ENCODE data around the gene RNF213.

The RNF213 gene

GRCh38 chr17:80372456-80372855, 111.8 kb downstream of the RNF213 start:
- H3K4me1 Mint-ChIP-seq (ENCODE audit: low read depth), result no peaks in the 10 kb centered on the region
- no peaks in the 10 kb centered on the region for H3K27me3 Mint-ChIP-seq
- no peak overlapping the region for H3K4me3 Mint-ChIP-seq
- peaks cover 8% of the 10 kb centered on the region for H3K36me3 Mint-ChIP-seq
- H3K27ac Mint-ChIP-seq, result no peak overlapping the region
- H3K9me3 Mint-ChIP-seq (ENCODE audit: low read depth), result no peaks in the 10 kb centered on the region

GRCh38 chr17:80372922-80373570, 112.4 kb downstream of the RNF213 start:
- H3K9me3 Mint-ChIP-seq (ENCODE audit: low read depth), result no peaks in the 10 kb centered on the region
- H3K4me3 Mint-ChIP-seq, result no peak overlapping the region
- peak overlapping the region; percentile 28 for H3K27ac Mint-ChIP-seq
- H3K4me1 Mint-ChIP-seq (ENCODE audit: low read depth), result no peaks in the 10 kb centered on the region
- H3K27me3 Mint-ChIP-seq, result no peaks in the 10 kb centered on the region
- peaks cover 9% of the 10 kb centered on the region for H3K36me3 Mint-ChIP-seq

GRCh38 chr17:80374039-80374731, 113.5 kb downstream of the RNF213 start:
- Mint-ChIP-seq H3K27ac (no peak overlapping the region), H3K36me3 (peaks cover 8% of the 10 kb centered on the region), H3K27me3 (no peaks in the 10 kb centered on the region), H3K4me3 (no peak overlapping the region), H3K4me1 (ENCODE audit: low read depth) (no peaks in the 10 kb centered on the region), H3K9me3 (ENCODE audit: low read depth) (no peaks in the 10 kb centered on the region)

- Mint-ChIP-seq H3K27me3 (no peaks in the 10 kb centered on the region), H3K27ac (no peak overlapping the region), H3K36me3 (peaks cover 8% of the 10 kb centered on the region), H3K9me3 (ENCODE audit: low read depth) (no peaks in the 10 kb centered on the region), H3K4me3 (no peak overlapping the region), H3K4me1 (ENCODE audit: low read depth) (no peaks in the 10 kb centered on the region)
Measured at GRCh38 chr17:80374732-80375585, 114.3 kb downstream of the RNF213 start.

GRCh38 chr17:80376531-80376930, 115.9 kb downstream of the RNF213 start:
- Mint-ChIP-seq H3K27me3 (no peaks in the 10 kb centered on the region), H3K27ac (peak overlapping the region; percentile 54), H3K4me3 (no peak overlapping the region), H3K9me3 (ENCODE audit: low read depth) (no peaks in the 10 kb centered on the region), H3K36me3 (peaks cover 8% of the 10 kb centered on the region), H3K4me1 (ENCODE audit: low read depth) (no peaks in the 10 kb centered on the region)

- Mint-ChIP-seq H3K4me1 (ENCODE audit: low read depth) (no peaks in the 10 kb centered on the region), H3K9me3 (ENCODE audit: low read depth) (no peaks in the 10 kb centered on the region), H3K27me3 (no peaks in the 10 kb centered on the region), H3K4me3 (no peak overlapping the region), H3K27ac (peak overlapping the region; percentile 55), H3K36me3 (peaks cover 8% of the 10 kb centered on the region)
Measured at GRCh38 chr17:80377798-80378197, 117.1 kb downstream of the RNF213 start.

GRCh38 chr17:80379348-80379747, 118.7 kb downstream of the RNF213 start:
- no peak overlapping the region for H3K27ac Mint-ChIP-seq
- peaks cover 8% of the 10 kb centered on the region for H3K36me3 Mint-ChIP-seq
- H3K4me1 Mint-ChIP-seq (ENCODE audit: low read depth), result peaks cover 5% of the 10 kb centered on the region
- no peaks in the 10 kb centered on the region for H3K27me3 Mint-ChIP-seq
- no peaks in the 10 kb centered on the region for H3K9me3 Mint-ChIP-seq (ENCODE audit: low read depth)
- no peak overlapping the region for H3K4me3 Mint-ChIP-seq

GRCh38 chr17:80380068-80380467, 119.4 kb downstream of the RNF213 start:
- Mint-ChIP-seq H3K4me1 (ENCODE audit: low read depth) (peaks cover 5% of the 10 kb centered on the region), H3K27ac (no peak overlapping the region), H3K36me3 (peaks cover 3% of the 10 kb centered on the region), H3K4me3 (no peak overlapping the region), H3K27me3 (no peaks in the 10 kb centered on the region), H3K9me3 (ENCODE audit: low read depth) (no peaks in the 10 kb centered on the region)

- no peak overlapping the region for H3K27ac Mint-ChIP-seq
- no peaks in the 10 kb centered on the region for H3K27me3 Mint-ChIP-seq
- H3K4me3 Mint-ChIP-seq, result no peak overlapping the region
- H3K9me3 Mint-ChIP-seq (ENCODE audit: low read depth), result no peaks in the 10 kb centered on the region
- peaks cover 5% of the 10 kb centered on the region for H3K4me1 Mint-ChIP-seq (ENCODE audit: low read depth)
- H3K36me3 Mint-ChIP-seq, result peaks cover 3% of the 10 kb centered on the region
Measured at GRCh38 chr17:80380555-80381002, 119.9 kb downstream of the RNF213 start.

- Mint-ChIP-seq H3K27me3 (no peaks in the 10 kb centered on the region), H3K4me1 (ENCODE audit: low read depth) (peaks cover 5% of the 10 kb centered on the region), H3K4me3 (no peak overlapping the region), H3K27ac (peak overlapping the region; percentile 34), H3K9me3 (ENCODE audit: low read depth) (no peaks in the 10 kb centered on the region), H3K36me3 (peaks cover 3% of the 10 kb centered on the region)
Measured at GRCh38 chr17:80381416-80381923, 120.8 kb downstream of the RNF213 start.

- Mint-ChIP-seq H3K4me1 (ENCODE audit: low read depth) (peaks cover 5% of the 10 kb centered on the region), H3K27ac (peak overlapping the region; percentile 34), H3K4me3 (no peak overlapping the region), H3K36me3 (peaks cover 2% of the 10 kb centered on the region), H3K9me3 (ENCODE audit: low read depth) (no peaks in the 10 kb centered on the region), H3K27me3 (no peaks in the 10 kb centered on the region)
Measured at GRCh38 chr17:80382446-80382845, 121.8 kb downstream of the RNF213 start.

GRCh38 chr17:80382956-80383355, 122.3 kb downstream of the RNF213 start:
- H3K4me3 Mint-ChIP-seq, result no peak overlapping the region
- no peaks in the 10 kb centered on the region for H3K27me3 Mint-ChIP-seq
- H3K4me1 Mint-ChIP-seq (ENCODE audit: low read depth), result peaks cover 5% of the 10 kb centered on the region
- peak overlapping the region; percentile 7 for H3K27ac Mint-ChIP-seq
- no peaks in the 10 kb centered on the region for H3K9me3 Mint-ChIP-seq (ENCODE audit: low read depth)
- no peaks in the 10 kb centered on the region for H3K36me3 Mint-ChIP-seq

GRCh38 chr17:80384078-80384960, 123.7 kb downstream of the RNF213 start:
- Mint-ChIP-seq H3K36me3 (no peaks in the 10 kb centered on the region), H3K4me3 (no peak overlapping the region), H3K27ac (peak overlapping the region; percentile 83), H3K4me1 (ENCODE audit: low read depth) (peaks cover 5% of the 10 kb centered on the region), H3K9me3 (ENCODE audit: low read depth) (no peaks in the 10 kb centered on the region), H3K27me3 (no peaks in the 10 kb centered on the region)

GRCh38 chr17:80385046-80385445, 124.4 kb downstream of the RNF213 start:
- Mint-ChIP-seq H3K36me3 (no peaks in the 10 kb centered on the region), H3K27me3 (no peaks in the 10 kb centered on the region), H3K4me1 (ENCODE audit: low read depth) (peaks cover 5% of the 10 kb centered on the region), H3K27ac (no peak overlapping the region), H3K9me3 (ENCODE audit: low read depth) (no peaks in the 10 kb centered on the region), H3K4me3 (no peak overlapping the region)
